ENCODE results near the gene ZBTB8B.
"Not testable (repeated sequence)": the region's sequence is repeated elsewhere in the genome, so short reads cannot be mapped to it uniquely, and the experiment has no call there.

ZBTB8B gene

DNA sequence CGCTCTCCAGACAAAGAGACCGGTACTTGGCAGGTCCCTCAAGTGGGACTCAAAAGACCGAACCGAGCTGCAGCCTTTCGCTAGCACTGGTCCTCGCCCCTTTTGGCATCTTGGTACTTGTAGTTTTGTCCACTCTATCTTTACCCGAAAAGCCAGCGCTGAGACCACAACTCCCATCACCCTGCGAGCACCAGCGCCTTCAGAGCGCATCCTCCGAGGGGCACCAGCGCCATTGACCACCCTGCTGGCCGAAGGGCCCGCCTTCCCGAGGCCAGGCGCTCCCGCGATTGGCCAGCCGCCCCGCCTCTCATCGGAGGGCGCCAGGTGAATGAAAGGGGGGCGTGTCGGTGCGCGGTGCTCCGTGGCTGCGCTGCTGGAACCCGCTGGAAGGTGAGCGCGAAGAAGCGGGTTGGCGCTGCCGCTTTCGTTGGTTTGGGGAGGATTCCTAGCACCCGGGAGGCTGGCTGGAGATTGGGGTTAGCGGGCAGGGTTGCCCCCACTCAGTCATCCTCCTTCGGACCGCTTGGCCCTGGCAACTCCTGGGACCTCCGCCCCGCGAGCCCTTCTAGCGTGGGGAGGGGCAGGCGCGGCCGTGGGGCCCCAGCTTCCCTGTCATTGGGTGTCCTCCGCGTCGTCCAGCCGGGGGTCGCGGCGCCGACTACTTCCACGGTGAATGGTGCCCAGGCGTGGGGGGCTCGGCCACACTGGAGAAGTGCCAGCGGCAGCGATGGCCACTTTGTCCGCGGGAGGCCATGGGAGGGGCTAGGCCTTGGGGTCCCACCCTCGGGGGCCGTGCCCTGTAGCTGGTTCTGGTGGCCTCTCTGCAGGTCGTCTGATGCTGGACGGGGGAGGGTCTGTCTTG lies at the start of gene ZBTB8B:
ZBTB8B (plus strand) TSS at position 357 of the 862 bp plus-strand sequence. CDS start 5,553 bp downstream, outside the sequence.
- DNase-seq (ENCODE audit: low spot score) = peak; percentile 65

DNA sequence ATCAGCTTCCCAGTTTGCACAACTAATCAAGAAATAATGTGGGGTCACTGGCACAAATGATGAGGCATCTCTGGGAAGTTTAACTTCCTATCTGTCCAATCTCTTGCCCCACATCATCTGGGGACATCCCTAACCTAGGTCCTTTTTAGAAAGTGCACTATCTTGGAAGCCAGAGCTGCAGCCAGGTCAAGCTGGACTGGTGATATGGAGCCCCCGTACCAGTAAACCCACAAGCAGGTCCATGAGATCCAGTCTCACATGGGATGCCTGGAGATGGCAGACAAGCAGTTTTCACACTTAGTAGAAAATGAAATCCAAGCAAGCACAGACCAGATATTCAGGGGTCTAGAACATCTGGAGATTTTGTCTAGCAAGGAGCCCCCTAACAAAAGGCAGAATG lies 43.1 kb upstream of the ZBTB8B start:
- no peak for DNase-seq (ENCODE audit: low spot score)

DNA sequence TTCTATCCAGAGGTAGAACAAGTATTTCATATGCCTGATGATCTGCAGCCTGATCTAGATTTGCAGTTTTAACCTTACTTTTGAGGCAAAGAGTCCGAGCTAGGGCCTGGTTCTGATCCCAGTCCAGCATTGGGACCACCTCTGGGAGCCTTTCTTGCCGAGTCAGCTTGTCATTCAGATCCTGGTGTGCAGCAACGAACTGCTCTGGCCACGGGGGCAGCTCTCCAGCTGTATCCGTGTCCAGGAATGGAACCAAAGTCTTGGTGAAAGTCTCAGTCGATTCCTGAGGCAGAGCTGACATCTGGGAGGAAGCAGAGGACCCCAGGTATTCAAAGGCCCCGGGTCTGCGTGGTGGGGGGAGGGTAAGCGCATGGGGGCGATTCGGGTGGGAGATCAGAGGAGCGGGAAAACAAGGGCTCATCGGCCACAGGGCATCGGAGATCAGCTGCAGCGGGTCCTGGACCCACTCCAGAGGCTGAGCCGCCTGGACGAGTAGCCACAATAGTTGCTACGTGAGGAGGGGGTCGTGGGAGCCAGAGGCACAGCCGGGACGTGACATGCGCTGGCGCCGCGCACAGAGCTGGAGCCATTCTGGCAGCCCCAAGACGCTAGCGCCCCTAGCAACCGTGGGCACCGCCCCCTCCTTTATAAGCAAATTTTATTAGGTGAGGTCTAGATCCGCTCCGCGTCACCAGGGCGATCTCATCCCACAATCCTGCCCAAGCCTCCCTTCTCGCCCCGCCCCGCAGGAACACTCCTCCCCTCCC lies 38.2 kb upstream of the ZBTB8B start:
- peak; percentile 30 for DNase-seq (ENCODE audit: low spot score)

DNA sequence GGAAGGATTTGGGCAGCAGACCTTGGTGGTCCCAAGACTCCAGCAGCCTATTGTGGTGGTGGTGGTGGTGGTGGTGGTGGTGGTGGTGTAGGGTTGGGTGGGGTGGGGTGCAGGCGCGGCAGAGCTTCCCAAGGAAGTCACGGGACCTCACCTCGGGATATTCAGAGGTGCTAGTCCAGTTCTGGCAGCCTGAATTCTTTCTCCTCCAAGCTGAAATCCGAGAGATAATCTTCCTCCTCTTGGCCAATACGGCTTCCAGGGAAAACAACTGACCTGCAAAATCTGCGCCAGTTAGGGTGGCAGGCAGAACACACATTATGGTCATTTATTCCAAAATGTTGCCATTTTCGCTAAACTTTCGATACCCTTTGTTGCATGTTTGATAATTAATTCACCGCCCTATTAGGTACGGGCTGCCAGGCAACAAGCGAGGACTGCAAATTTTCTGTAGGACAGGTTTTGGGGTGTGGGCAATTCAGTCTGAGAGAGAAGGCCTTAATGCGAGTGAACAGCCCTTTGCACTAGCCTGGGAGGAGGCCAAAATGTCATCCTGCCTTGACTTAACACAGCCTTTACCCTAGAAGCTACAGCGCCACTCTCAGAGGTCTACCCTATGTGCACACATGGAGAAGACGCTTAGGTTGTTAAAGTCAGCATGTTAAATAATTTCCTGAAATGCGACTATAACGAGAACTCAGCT lies 37.5 kb upstream of the ZBTB8B start:
- no peak for DNase-seq (ENCODE audit: low spot score)

DNA sequence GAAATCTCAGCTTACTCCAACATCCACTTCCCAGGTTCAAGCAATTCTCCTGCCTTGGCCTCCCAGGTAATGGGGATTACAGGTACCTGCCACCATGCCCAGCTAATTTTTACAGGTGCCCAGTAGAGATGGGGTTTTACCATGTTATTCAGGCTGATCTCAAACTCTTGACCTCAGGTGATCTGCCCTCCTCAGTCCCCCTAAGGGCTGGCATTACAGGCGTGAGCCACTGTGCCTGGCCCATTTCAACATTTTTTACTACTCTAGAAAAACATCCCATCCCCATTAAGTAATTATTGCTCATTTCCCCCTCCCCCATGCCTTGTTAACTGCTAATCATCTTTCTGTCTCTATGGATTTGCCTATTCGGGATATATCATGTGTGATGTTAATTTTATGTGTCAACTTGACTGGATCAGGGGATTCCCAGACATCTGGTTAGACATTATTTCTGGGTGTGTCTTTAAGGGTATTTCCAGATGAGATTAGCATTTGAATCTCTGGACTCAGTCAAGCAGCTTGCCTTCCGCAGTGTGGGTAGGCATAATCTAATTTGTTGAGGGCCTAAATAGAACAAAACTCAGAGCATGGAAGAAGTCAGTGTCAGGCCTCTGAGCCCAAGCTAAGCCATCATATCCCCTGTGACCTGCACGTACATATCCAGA lies 33.0 kb upstream of the ZBTB8B start:
- peak; percentile 70 for DNase-seq (ENCODE audit: low spot score)

DNA sequence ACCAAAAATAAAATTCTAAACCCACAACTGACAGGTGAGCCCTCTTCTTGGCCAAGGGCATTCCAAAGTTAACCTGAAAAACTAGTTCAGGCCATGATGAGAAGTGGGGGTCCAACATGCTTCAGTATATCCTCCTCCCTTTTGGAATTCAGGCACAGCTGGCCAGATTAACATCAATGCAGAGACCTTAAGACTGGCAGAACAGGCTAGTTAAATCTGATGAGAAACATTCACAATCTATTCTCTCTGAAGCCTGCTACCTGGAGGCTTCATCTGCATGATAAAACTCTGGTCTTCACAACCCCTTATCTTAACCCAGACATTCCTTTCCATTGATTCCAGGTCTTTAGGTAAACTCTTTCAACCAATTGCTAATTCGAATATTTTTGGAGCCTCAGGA lies 26.7 kb upstream of the ZBTB8B start:
- no peak for DNase-seq (ENCODE audit: low spot score)

DNA sequence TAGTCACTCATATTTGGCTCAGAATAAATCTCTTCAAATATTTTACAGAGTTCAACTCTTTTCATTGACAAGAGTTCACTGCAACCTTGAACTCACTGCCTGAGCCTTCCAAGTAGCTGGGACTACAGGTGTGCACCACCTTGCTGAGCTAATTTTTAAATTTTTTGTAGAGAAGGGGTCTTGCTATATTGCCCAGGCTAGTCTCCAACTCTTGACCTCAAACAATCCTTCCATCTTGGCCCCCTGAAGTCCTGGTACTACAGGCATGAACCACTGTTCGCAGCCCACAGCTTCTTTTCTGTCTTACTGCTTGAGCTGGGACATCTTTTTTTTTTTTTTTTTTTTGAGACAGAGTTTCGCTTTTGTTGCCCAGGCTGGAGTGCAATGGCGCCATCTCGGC lies 26.1 kb upstream of the ZBTB8B start:
- DNase-seq (ENCODE audit: low spot score) = not testable (repeated sequence)

DNA sequence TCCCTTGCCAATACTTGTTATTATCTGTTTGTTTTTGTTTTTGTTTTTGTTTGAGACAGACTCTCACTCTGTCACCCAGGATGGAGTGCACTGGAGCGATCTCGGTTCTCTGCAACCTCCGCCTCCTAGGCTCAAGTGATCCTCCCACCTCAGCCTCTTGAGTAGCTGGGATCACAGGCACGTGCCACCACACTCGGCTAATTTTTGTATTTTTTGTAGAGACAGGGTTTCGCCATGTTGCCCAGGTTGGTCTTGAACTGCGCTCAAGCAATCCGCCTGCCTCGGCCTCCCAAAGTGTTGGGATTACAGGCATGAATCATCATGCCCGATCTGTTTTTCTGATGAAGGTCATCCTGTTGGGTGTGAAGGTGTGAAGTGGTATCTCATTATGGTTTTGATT lies 23.4 kb upstream of the ZBTB8B start:
- DNase-seq (ENCODE audit: low spot score) = not testable (repeated sequence)

DNA sequence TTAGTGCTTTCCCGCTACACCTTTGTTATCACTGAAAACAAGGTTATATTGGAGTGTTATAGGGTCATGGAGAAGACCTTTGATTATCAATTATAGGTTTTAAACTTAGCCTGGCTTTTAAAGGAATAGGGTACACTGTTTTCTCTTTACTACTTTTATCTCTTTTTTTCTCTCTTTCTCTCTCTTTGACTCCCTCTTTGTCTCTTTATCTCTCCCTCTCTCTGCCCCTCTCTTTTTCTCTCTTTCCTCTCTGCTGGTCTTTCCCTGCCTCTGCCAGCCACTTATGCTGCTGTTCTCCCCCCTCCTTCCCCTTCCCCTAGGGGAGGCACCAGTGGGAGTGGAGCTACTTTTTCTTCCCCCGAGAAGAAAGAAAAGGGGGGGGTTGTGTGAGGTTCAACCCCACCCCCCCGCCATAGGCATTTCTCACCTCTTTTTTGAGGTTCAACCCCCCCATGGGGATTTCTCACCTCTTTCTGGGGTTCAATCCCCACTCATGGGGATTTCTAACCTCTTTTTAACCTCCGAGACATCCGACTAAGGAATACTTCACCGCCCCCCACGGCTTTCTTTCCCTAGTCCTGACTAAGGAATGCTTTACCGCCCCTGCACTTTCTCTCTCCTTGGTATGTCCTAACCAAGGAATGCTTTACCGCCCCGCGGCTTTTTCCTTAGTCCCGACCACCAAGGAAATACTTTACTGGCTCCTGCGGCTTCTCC lies 17.2 kb upstream of the ZBTB8B start:
- DNase-seq (ENCODE audit: low spot score) = peak; percentile 64

DNA sequence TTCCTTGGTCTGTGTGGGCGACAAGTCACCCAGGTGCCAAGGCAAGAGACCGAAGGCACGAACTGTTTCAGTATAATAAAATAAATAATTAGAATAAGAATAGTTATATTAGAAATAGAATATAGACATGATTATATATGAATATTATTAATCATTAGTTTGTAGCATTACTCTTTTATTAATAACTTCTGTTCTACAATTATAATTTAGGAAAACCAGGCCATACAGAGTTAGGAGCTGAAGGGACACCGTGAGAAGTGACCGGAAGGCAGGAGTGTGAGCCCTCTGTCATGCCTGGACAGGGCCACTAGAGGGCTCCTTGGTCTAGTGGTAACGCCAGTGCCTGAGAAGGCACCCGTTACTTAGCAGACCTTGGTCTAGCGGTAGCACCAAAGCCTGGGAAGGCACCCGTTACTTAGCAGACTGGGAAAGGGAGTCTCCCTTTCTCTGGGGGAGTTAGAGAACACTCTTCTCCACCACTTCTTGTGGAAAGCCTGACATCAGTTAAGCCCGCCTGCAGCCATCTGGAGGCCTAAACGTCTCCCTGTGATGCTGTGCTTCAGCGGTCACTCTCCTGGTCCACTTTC lies 16.6 kb upstream of the ZBTB8B start:
- peak; percentile 76 for DNase-seq (ENCODE audit: low spot score)

DNA sequence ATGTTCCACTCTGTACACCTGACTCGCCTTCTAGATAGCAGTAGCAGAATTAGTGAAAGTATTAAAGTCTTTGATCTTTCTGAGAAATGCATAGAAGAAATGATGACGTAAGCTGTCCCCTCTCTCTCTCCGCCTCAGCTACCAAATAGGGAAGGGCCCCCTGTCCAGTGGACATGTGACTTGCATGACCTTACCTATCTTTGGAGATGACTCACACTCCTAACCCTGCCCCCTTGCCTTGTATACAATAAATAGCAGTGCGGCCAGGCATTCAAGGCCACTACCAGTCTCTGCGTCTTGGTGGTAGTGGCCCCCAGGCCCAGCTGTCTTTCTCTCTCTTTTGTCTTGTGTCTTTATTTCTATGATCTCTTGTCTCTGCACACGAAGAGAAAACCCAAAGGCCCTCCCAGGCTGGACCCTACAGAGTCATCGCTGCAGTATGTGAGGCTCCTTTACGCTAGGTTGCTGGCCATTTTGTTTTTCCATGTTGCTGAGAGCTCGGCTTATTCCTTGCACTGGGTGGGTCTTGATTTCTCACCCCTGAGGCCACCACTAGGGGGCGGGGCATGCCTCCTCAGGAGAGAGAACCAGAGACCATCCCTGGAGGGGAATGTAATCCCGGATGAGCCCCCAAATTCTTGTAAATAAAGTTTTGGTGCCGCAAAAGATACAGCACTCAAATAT lies 16.0 kb upstream of the ZBTB8B start:
- DNase-seq (ENCODE audit: low spot score) = no peak

DNA sequence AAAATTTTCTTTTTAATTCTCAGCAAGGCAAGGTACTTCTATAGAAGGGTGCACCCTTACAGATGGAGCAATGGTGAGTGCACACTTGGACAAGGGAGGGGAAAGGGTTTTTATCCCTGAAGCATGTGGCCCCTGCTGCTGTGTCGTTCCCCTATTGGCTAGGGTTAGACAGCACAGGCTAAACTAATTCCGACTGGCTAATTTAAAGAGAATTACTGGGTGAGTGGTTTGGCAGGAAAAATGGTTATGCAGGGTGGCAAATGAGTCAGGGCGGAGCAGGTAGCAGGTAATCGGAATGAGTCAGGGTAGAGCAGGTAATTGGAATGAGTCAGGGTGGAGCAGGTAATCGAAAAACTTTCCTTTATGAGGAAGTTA lies 15.4 kb upstream of the ZBTB8B start:
- not testable (repeated sequence) for DNase-seq (ENCODE audit: low spot score)

DNA sequence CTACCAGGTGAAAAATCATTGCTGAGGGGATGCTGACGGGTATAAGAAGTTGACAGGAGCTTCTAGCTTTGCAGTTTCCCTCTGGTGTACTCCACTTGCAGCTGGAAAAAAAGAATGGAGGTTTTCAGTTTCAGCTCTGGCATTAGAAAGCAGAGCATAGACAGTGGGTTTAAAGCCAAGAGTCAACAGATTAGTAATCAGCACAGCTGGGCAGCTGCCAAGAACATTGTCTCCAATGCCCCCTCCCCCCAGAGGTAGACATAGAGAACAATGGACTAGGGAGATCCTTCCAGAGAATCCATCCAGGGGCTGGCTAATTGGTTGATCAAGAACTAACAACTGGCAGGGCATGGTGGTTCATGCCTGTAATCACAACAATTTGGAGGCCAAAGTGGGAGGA lies 10.1 kb upstream of the ZBTB8B start:
- peak; percentile 44 for DNase-seq (ENCODE audit: low spot score)

DNA sequence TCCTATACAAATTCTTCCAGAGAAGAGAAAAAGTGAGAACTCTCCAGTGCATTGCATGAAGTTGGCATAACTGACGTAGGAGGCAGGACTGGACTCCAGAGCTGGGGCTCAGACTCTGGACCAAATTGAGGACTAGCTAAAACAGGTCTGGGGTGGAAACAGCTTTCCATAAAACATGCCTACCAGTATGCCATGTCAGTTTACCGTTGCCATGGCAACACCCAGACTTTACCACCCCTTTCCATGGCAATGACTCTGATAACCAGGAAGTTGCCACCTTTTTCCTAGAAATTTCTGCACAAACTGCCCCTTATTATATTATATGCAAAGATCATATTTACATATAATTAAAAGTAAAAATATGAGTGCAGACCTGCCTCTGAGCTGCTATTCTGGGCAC lies 8.9 kb upstream of the ZBTB8B start:
- no peak for DNase-seq (ENCODE audit: low spot score)

DNA sequence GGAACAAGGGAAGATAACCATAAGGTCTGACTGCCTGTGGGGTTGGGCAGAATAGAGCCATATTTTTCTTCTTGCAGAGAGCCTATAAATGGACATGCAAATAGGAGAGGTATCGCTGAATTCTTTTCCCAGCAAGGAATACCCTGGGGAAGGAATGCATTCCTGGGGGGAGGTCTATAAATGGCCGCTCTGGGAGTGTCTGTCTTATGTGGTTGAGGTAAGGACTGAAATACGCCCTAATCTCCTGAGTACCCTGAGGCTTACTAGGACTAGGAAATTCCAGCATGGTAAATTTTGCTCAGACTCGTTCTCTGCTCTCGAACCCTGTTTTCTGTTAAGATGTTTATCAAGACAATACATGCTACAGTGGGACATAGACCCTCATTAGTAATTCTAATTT lies 6.1 kb upstream of the ZBTB8B start:
- not testable (repeated sequence) for DNase-seq (ENCODE audit: low spot score)

DNA sequence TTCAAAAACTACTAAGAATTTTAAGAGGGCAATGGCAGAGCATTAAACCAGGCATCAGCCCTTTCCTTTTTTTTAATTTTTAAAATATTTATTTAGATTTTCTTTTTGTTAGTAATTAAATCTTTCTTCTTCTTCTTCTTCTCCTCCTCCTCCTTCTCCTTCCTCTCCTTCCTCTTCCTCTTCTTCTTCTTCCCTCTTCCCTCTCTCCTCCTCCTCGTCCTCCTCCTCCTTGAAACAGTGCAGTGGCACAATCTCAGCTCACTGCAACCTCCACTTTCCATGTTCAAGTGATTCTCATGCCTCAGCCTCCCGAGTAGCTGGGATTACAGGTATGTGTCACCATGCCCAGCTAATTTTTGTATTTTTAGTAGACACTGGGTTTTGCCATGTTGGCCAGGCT lies 1.9 kb upstream of the ZBTB8B start:
- DNase-seq (ENCODE audit: low spot score) = not testable (repeated sequence)

DNA sequence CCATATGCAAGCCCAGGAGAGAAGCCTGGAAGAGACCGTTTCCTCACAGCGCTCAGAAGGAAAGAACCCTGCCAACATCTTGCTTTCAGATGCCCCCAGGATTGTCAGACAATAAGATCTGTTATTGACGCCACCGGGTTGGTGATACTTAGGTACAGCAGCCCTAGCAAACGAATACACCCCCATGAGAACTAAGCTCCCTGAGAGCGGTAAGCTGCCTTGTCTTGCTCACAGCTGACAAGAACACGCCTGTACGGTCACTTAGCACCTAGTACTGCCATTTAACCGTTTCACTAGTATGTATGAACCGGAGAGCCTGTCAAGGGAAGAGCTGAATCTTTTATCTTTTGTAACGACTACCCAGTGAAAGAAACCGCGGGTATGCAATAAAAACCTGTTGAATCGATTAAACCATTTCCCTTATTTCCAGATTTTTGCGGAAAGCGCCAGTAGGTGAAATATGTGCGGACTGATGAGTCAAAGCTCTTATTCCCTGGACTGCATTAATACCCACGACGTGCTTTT lies 619 bp upstream of the ZBTB8B start:
- peak; percentile 16 for DNase-seq (ENCODE audit: low spot score)

DNA sequence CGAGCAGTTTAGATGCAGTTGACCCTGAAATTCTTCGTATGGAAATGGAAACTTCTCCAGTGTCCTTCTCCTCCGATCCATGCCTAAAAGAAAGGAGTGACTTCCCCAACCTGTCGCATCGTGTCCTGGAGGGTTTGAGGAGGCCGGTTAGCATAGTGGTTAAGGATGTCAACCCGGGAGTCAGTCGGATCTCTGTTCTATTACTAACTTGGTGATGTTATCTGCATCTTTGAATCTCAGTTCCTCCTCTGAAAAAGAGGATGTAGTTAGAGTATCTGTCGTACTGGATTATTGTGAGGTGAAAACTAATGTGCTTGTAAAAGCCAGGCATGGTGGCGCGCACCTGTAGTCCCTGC lies 684 bp downstream of the ZBTB8B start:
- DNase-seq (ENCODE audit: low spot score) = no peak

DNA sequence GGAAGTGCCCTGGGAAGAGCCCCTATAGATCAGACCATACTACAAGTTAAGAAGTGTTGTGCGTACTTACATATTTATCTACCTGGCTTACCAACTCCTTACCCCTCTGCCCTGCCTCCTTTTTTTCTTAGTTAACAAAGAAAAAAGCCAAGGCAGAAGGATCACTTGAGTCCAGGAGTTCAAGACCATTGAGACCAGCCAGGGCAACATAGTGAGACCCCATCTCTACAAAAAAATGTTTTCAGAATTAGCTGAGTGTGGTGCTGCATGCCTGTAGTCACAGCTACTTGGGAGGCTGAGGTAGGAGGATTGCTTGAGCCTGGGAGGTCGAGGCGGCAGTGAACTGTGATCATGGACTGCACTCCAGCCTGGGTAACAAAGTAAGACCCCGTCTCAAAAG lies 1.9 kb downstream of the ZBTB8B start:
- DNase-seq (ENCODE audit: low spot score) = no peak

DNA sequence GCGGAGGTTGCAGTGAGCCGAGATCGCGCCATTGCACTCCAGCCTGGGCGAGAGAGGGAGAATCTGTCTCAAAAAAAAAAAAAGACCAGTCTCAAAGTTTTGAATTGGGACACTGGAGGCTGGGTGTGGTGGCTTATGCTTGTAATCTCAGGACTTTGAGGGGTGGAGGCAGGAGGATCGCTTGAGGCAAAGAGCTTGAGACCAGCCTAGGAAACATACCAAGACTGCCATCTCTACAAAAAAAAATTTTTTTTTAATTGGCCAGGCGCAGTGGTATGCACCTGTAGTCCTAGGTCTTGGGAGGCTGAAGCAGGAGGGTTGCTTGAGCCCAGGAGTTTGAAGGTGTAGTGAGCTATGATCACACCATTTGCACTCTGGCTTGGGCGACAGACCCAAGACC lies 3.9 kb downstream of the ZBTB8B start:
- DNase-seq (ENCODE audit: low spot score) = no peak

All from kidney tubule cell (primary cell).